Activated CD8-positive, alpha-beta memory T cell treated with anti-CD3 and anti-CD28 coated beads, Interleukin-2, amount 50 U/mL, for 48 hours (primary cell): ENCODE results near the gene VPS13D.
A peak's percentile ranks its signal among the peaks of the same experiment; 100 is the strongest.

ENCODE experiments used
- DNase-seq: peaks from one replicate; pipeline ENCODE4 v3.0.0-alpha.2; 2020

The VPS13D gene

GRCh38 chr1:12341667-12342066, 111.8 kb downstream of the VPS13D start:
- DNase-seq = peak; percentile 56

GRCh38 chr1:12342401-12343003, 112.7 kb downstream of the VPS13D start:
- no peak for DNase-seq

- DNase-seq = no peak
Measured at GRCh38 chr1:12343823-12344487, 114.1 kb downstream of the VPS13D start.

- DNase-seq = no peak
Measured at GRCh38 chr1:12344596-12345349, 114.9 kb downstream of the VPS13D start.

- no peak for DNase-seq
Measured at GRCh38 chr1:12345350-12346217, 115.8 kb downstream of the VPS13D start.

GRCh38 chr1:12346483-12347151, 116.8 kb downstream of the VPS13D start:
- DNase-seq = no peak

GRCh38 chr1:12348113-12348512, 118.3 kb downstream of the VPS13D start:
- no peak for DNase-seq

- DNase-seq = no peak
Measured at GRCh38 chr1:12353981-12354380, 124.2 kb downstream of the VPS13D start.

GRCh38 chr1:12356004-12356890, 126.4 kb downstream of the VPS13D start:
- DNase-seq = no peak

- no peak for DNase-seq
Measured at GRCh38 chr1:12358499-12358898, 128.7 kb downstream of the VPS13D start.

GRCh38 chr1:12359359-12360133, 129.7 kb downstream of the VPS13D start:
- no peak for DNase-seq

GRCh38 chr1:12368646-12369045, 138.8 kb downstream of the VPS13D start:
- DNase-seq = no peak

- no peak for DNase-seq
Measured at GRCh38 chr1:12369258-12369657, 139.4 kb downstream of the VPS13D start.

GRCh38 chr1:12370333-12370975, 140.6 kb downstream of the VPS13D start:
- no peak for DNase-seq

GRCh38 chr1:12371053-12371452, 141.2 kb downstream of the VPS13D start:
- DNase-seq = no peak

GRCh38 chr1:12372180-12372579, 142.3 kb downstream of the VPS13D start:
- DNase-seq = no peak

- DNase-seq = no peak
Measured at GRCh38 chr1:12372761-12373160, 142.9 kb downstream of the VPS13D start.

GRCh38 chr1:12375133-12375829, 145.5 kb downstream of the VPS13D start:
- no peak for DNase-seq

- DNase-seq = no peak
Measured at GRCh38 chr1:12376236-12377045, 146.6 kb downstream of the VPS13D start.
